ENCODE measurements around the gene PPP2R2B.

The PPP2R2B gene

DNA sequence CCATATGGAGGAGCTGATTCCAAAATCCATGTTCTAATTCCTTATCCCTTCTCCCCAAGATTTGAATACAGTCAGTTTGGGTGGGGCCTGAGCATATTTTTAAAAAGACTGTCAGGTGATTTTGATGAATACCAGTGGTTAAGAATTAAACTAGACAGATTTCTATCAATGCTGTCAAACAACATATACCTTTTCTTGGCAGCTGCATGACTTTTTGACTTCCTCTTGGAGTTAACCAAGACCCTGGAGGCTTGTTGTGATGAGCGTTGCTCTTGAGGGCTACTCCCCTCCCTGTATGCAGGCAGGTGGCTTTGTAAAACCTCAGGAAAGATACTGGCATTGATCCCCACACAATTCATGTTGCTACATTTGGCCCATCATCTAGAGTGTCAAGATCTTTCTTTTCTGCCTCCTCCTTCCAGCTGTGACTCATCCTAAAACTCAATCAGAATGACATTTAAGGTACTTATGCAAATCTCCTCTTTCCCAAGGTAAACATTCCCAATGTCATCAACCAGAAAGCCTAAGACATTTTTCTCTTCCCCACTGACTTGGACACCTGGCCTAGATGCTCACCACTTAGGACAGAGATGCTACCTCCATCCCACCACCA lies 61.7 kb downstream of the PPP2R2B start:
- DNase-seq (ENCODE audit: insufficient read length, low spot score) (no peak), FAIRE-seq (no peak)

DNA sequence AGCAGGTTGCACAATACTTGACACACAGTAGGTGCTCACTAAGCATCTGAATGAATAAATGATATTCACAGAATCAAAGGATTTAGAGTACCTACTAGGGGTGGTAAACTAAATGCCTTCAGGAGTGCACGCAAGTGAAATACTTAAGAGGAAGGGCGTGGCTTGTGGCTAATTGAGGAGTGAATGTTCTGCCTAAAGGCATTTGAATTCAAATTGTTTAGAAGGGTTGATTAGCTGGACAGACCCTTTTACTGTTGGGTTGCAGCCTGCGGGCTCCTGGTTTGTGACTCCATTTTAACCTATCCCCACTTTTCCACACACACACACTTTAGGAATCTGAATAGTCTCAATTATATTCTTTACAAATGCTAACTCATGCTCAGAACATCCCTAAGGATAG lies 63.1 kb downstream of the PPP2R2B start:
- TF ChIP-seq, protein P1, sequence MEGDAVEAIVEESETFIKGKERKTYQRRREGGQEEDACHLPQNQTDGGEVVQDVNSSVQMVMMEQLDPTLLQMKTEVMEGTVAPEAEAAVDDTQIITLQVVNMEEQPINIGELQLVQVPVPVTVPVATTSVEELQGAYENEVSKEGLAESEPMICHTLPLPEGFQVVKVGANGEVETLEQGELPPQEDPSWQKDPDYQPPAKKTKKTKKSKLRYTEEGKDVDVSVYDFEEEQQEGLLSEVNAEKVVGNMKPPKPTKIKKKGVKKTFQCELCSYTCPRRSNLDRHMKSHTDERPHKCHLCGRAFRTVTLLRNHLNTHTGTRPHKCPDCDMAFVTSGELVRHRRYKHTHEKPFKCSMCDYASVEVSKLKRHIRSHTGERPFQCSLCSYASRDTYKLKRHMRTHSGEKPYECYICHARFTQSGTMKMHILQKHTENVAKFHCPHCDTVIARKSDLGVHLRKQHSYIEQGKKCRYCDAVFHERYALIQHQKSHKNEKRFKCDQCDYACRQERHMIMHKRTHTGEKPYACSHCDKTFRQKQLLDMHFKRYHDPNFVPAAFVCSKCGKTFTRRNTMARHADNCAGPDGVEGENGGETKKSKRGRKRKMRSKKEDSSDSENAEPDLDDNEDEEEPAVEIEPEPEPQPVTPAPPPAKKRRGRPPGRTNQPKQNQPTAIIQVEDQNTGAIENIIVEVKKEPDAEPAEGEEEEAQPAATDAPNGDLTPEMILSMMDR (IDR thresholded peaks at IDR 0.05; ENCODE audit: insufficient read depth, missing control alignments): no peak
- no peak for FAIRE-seq
- no peak for DNase-seq (ENCODE audit: insufficient read length, low spot score)

More for the DNA sequence above, 61.7 kb downstream of the PPP2R2B start:
- TF ChIP-seq, protein P1 (IDR thresholded peaks at IDR 0.05; ENCODE audit: insufficient read depth, missing control alignments): no peak

DNA sequence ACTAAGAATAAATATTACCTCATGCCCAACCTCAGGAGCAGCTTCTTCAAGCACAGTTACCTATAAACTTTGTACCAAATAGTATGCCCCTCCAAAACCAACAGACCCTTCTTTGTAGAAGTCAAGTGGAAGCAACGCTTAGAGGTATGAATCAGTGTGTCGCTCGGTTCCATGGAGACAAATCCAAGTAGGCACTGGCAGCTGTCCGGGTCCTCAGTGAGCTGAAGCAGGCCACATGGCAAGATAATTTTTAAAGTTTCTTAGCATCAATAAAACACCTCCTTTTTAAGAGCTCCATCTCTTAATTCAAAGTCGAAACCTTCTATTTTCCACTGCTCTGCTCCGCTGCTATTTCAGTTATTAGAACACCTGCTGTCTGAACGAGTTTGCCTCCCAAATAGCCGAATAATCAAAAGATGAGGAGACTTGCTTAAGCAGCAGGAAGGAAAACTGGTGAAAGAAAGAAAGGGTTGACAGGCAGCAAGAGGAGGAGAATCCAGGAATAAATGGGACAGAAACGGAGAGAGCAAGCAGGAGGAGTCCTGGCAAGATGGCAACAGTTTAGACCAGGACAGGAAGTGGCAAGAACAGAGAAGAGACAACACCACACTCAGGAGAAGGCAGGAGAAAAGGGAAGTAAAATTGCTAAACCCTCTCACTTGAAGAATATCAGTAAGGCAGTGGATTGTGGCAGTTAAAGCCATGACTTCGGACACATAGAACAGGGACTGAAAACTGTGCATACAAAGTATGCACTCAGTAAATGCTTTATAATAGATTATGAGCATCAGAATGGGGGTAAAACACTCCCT lies 65.0 kb downstream of the PPP2R2B start:
- TF ChIP-seq, protein P1 (IDR thresholded peaks at IDR 0.05; ENCODE audit: insufficient read depth, missing control alignments): no peak
- no peak for DNase-seq (ENCODE audit: insufficient read length, low spot score)
- no peak for FAIRE-seq

DNA sequence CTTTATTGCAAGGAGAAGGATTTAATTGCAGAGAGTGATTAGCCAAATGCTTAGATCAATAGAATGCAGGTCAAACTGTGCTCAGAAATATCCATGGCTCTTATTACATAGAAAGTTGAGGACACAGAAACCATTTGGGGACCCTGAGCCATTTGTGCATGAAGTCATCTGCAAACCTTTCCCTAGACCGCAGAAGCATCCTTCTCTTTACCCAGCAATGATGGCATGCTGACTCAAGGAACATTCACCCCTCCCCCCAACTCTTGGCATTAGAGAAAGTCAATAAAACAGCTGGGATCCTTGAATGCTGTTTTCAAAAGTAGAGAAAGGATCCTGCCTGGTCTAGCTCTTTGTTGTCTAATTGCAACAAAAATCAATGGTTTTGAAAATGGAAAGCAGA lies 73.5 kb downstream of the PPP2R2B start:
- FAIRE-seq (no peak), DNase-seq (ENCODE audit: insufficient read length, low spot score) (no peak)
- TF ChIP-seq, protein P1 (IDR thresholded peaks at IDR 0.05; ENCODE audit: insufficient read depth, missing control alignments): no peak

DNA sequence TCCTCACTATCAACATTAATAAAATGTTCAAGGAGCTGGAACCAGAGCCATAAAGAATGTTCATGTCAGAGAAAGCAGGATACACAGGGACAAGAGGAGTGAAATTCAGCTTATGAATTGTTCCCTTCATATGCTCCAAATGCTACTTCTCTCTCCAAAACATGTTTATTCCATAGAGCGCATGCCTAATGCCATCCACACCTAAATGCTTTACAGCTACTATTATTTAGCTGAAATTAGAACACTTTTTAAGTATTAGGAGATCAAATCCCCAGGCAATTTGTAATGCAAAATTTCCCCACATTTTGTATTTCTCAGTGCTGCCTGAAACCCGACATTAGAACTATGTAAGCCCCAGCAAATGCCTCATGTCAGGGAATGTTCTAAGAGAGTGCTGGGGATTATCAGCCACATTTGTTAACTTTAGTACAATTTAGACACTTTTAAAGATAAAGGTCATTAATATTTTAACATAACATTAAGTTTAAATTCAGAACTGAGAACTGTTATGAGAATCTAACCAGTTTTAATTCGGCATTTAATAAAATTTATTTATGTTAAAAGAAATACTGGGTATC lies 75.5 kb downstream of the PPP2R2B start:
- TF ChIP-seq, protein P1 (IDR thresholded peaks at IDR 0.05; ENCODE audit: insufficient read depth, missing control alignments): no peak
- no peak for FAIRE-seq
- DNase-seq (ENCODE audit: insufficient read length, low spot score): no peak

DNA sequence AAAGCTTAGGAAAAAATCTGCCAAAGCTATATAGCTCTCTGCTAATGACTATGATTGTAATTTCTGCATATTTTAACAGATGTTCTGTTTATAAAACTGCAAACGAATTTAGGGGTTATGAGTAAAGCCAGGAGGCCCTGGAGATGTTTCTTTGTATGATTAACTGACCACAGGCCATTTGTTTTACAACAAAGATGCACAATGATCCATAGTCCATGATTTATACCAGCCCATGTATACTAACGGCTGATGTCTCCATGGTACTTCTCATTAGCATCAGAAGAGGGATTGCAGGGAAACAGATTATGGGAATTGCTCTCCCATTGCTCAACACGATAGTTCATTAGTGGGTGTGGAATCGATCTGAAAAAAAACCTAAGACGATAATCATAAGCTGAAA lies 78.9 kb downstream of the PPP2R2B start:
- FAIRE-seq (no peak), DNase-seq (ENCODE audit: insufficient read length, low spot score) (no peak)
- TF ChIP-seq, protein P1 (IDR thresholded peaks at IDR 0.05; ENCODE audit: insufficient read depth, missing control alignments): no peak

DNA sequence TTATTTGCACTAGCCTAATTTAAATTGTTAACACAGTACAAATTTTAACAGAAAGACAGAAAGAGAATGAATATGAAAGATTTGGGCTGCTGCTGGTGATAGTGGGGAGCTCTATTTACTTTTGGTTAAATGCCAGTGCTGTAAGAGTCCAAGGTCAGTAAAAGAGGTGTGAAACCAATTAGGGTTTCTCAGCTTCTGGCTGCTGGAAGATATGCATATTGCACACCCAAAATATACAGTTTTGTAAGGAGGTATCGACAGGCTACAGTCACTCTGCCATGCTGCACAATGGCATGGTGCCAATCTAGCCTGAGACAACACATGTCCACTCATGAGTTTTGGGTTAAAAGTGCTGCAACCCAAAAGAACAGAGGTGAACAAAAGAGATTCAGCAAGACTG lies 79.3 kb downstream of the PPP2R2B start:
- DNase-seq (ENCODE audit: insufficient read length, low spot score) (no peak), FAIRE-seq (no peak)
- TF ChIP-seq, protein P1 (IDR thresholded peaks at IDR 0.05; ENCODE audit: insufficient read depth, missing control alignments): no peak
